ENCODE data around the gene PEX14. TPM values are rescaled to one million over a fixed set of nuclear protein-coding genes. Genes with fewer than 3 reads are reported as not detected.

The PEX14 gene
- total RNA-seq, 2 experiments from 2014 or later = 13.3 to 14.8 TPM

DNA sequence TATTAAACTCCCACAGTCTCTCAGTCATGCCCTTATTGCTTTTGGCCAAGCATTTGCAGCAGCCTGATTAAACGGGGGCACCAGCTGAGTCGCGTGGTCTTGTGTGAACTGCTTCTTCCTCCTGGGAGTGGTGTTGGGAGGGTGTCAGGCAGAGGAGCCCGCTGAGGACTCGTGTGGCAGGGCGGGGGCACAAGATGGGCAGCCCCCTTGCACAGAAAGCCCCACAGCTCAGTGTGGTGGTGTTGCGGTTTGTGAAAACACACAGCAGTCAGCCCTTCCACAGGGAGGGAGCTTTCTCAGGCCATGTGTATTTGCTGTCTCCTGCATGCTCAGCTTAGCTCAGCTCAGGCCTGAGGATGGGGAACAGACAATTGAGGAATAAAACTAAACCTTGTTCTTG lies 22.4 kb downstream of the PEX14 start:
- ATAC-seq (ENCODE audit: poor library complexity) = no peak
- TF ChIP-seq, protein P1, sequence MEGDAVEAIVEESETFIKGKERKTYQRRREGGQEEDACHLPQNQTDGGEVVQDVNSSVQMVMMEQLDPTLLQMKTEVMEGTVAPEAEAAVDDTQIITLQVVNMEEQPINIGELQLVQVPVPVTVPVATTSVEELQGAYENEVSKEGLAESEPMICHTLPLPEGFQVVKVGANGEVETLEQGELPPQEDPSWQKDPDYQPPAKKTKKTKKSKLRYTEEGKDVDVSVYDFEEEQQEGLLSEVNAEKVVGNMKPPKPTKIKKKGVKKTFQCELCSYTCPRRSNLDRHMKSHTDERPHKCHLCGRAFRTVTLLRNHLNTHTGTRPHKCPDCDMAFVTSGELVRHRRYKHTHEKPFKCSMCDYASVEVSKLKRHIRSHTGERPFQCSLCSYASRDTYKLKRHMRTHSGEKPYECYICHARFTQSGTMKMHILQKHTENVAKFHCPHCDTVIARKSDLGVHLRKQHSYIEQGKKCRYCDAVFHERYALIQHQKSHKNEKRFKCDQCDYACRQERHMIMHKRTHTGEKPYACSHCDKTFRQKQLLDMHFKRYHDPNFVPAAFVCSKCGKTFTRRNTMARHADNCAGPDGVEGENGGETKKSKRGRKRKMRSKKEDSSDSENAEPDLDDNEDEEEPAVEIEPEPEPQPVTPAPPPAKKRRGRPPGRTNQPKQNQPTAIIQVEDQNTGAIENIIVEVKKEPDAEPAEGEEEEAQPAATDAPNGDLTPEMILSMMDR (IDR thresholded peaks at IDR 0.05) = no peak
- intact Hi-C loops (cut with DNase I, micrococcal nuclease) = loop anchor here in 1 of 2 experiments (2.0 to 10.0 kb wide), 3 partner anchors 285 to 1148 kb away; partner anchors contain the start of gene KIF1B
- Mint-ChIP-seq H3K4me1 (ENCODE audit: low read depth) (peaks cover 69% of the 10 kb centered on the region), H3K9me3 (no peaks in the 10 kb centered on the region), H3K4me3 (peak overlapping the region; percentile 11), H3K36me3 (ENCODE audit: low read depth) (peaks cover 16% of the 10 kb centered on the region), H3K27me3 (no peaks in the 10 kb centered on the region), H3K27ac (peak overlapping the region; percentile 40)
- no peaks in the 10 kb centered on the region for H3K9me3 ChIP-seq (ENCODE audit: control insufficient read depth in 1 of 2, insufficient read depth in 1 of 2, low read length in 2 of 2)
- CTCF ChIA-PET = interaction anchor here (0.6 to 8.3 kb wide), 3 partner anchors 10 to 41 kb away, joined by 3 to 126 read pairs (median 3); no protein-coding TSS in a partner anchor
- no peak overlapping the region for H3K4me3 ChIP-seq (ENCODE audit: low read length)
- H3K36me3 ChIP-seq (ENCODE audit: insufficient read depth, low read length) = no peaks in the 10 kb centered on the region
- peaks cover 33% of the 10 kb centered on the region for H3K4me1 ChIP-seq (ENCODE audit: insufficient read depth, low read length)
- no peaks in the 10 kb centered on the region for H3K27me3 ChIP-seq (ENCODE audit: control insufficient read depth in 1 of 2, insufficient read depth in 2 of 2, low read length in 2 of 2)
- no peak overlapping the region for H3K27ac ChIP-seq (ENCODE audit: low read depth in 1 of 2, low read length in 2 of 2)
- DNase-seq = peak in 1 of 14 experiments; percentile 25
- POLR2A ChIA-PET = interaction anchor here (0.6 to 3.3 kb wide), 5 partner anchors 10 to 407 kb away, joined by 3 to 33 read pairs (median 4); no protein-coding TSS in a partner anchor

DNA sequence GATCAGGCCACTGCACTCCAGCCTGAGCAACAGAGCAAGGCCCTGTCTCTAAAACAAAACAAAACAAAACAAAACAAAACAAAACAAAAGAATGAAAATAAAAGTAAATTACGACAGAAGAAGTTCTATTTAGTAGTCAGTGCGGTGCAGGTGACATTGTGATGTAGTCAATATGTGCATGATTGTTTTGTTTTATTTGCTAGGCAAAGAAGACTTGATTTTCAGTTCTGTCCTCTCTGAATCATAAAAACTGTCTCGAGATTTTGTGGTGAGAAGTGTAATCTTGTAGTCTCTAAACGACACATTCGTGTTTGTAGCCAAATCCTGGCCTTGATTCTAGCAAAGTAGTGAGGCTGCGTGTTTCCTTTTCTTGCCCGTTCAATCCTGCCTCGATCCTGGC lies 23.5 kb downstream of the PEX14 start:
- TF ChIP-seq, protein P1 (IDR thresholded peaks at IDR 0.05) = no peak
- H3K27ac Mint-ChIP-seq = peak overlapping the region; percentile 40
- ChIA-PET CTCF (interaction anchor here (1.1 to 8.3 kb wide), 2 partner anchors 9 to 11 kb away, joined by 3 to 126 read pairs; no protein-coding TSS in a partner anchor), POLR2A (interaction anchor here (1.2 to 1.3 kb wide), 2 partner anchors 9 to 514 kb away, joined by 3 read pairs; partner anchors contain the start of gene TARDBP)
- ATAC-seq (ENCODE audit: poor library complexity) (no peak), DNase-seq (no peak)
- H3K4me1 ChIP-seq (ENCODE audit: insufficient read depth, low read length) = peaks cover 33% of the 10 kb centered on the region
- no peak overlapping the region for H3K4me3 ChIP-seq (ENCODE audit: low read length)
- no peaks in the 10 kb centered on the region for H3K9me3 Mint-ChIP-seq
- H3K9me3 ChIP-seq (ENCODE audit: control insufficient read depth in 1 of 2, insufficient read depth in 1 of 2, low read length in 2 of 2) = no peaks in the 10 kb centered on the region
- H3K4me3 Mint-ChIP-seq = no peak overlapping the region
- intact Hi-C loops (cut with DNase I, micrococcal nuclease) = loop anchor here in 1 of 2 experiments (5.0 to 10.0 kb wide), 2 partner anchors 286 to 1147 kb away; partner anchors contain the start of gene KIF1B
- H3K27me3 Mint-ChIP-seq = no peaks in the 10 kb centered on the region
- H3K4me1 Mint-ChIP-seq (ENCODE audit: low read depth) = peaks cover 67% of the 10 kb centered on the region
- H3K27me3 ChIP-seq (ENCODE audit: control insufficient read depth in 1 of 2, insufficient read depth in 2 of 2, low read length in 2 of 2) = no peaks in the 10 kb centered on the region
- no peak overlapping the region for H3K27ac ChIP-seq (ENCODE audit: low read depth in 1 of 2, low read length in 2 of 2)
- no peaks in the 10 kb centered on the region for H3K36me3 ChIP-seq (ENCODE audit: insufficient read depth, low read length)
- H3K36me3 Mint-ChIP-seq (ENCODE audit: low read depth) = peaks cover 16% of the 10 kb centered on the region

DNA sequence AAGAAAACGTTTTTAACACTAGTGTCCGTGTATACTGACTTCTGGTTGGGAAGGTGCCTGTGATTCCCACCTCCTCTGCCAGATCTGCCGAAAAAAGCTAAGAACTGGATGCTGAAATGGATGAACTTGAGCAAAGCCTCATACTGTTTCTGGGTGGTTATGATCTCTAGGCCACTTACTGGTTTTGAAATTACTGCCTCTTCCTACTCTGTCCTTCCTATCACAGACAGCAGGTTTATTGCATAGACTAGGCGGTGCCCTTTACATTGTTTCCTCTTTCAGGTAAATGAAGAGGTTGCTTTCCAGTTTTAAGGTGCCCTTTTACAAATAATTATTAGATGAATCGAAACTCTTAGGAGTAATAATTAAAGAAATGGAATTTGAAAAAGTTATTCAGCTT lies 27.5 kb downstream of the PEX14 start:
- DNase-seq (no peak), ATAC-seq (ENCODE audit: poor library complexity) (no peak)
- Mint-ChIP-seq H3K36me3 (ENCODE audit: low read depth) (peaks cover 8% of the 10 kb centered on the region), H3K9me3 (no peaks in the 10 kb centered on the region), H3K27me3 (no peaks in the 10 kb centered on the region), H3K27ac (peak overlapping the region; percentile 36), H3K4me3 (no peak overlapping the region), H3K4me1 (ENCODE audit: low read depth) (peaks cover 53% of the 10 kb centered on the region)
- TF ChIP-seq, protein P1 (IDR thresholded peaks at IDR 0.05) = no peak
- Histone ChIP-seq H3K36me3 (ENCODE audit: insufficient read depth, low read length) (no peaks in the 10 kb centered on the region), H3K4me1 (ENCODE audit: insufficient read depth, low read length) (peaks cover 9% of the 10 kb centered on the region), H3K4me3 (ENCODE audit: low read length) (no peak overlapping the region), H3K9me3 (ENCODE audit: control insufficient read depth in 1 of 2, insufficient read depth in 1 of 2, low read length in 2 of 2) (no peaks in the 10 kb centered on the region), H3K27ac (ENCODE audit: low read depth in 1 of 2, low read length in 2 of 2) (no peak overlapping the region), H3K27me3 (ENCODE audit: control insufficient read depth in 1 of 2, insufficient read depth in 2 of 2, low read length in 2 of 2) (no peaks in the 10 kb centered on the region)
- ChIA-PET CTCF (interaction anchor here (1.3 kb wide), 1 partner anchor 60 kb away, joined by 3 read pairs; no protein-coding TSS in a partner anchor), POLR2A (no interaction called here)
- intact Hi-C loops (cut with DNase I, micrococcal nuclease) = loop anchor here in 1 of 2 experiments (5.0 kb wide), 1 partner anchor 130 kb away; no protein-coding TSS in a partner anchor
